K562 (cell line): Measurements from ENCODE around the gene CDCA5. TPM values are rescaled to one million over a fixed set of nuclear protein-coding genes. Genes with fewer than 3 reads are reported as not detected.

ENCODE experiments used
- ARHGAP35 ChIP-seq: fragments of 450-650 bp; IDR thresholded peaks from 2 replicates; pipeline ENCODE4 v1.6.1; 2018; ENCODE audit not compliant: partially characterized antibody
- ARID3A ChIP-seq: IDR thresholded peaks from 2 replicates; pipeline ENCODE4 v1.6.1; 2012; ENCODE audit warnings: low read depth, low read length, improper control_type of control experiment, borderline replicate concordance
- CCNT2 ChIP-seq: IDR thresholded peaks from 2 replicates; pipeline ENCODE4 v1.6.1; 2011; ENCODE audit warnings: borderline replicate concordance, low read depth, mild to moderate bottlenecking, moderate library complexity, mixed read lengths, low read length; ENCODE audit not compliant: insufficient read length; ENCODE audit errors: extremely low read depth
- CHAMP1 ChIP-seq: fragments of 450-650 bp; IDR thresholded peaks from 2 replicates; pipeline ENCODE4 v1.6.1; 2016; ENCODE audit warnings: mild to moderate bottlenecking
- CHD2 ChIP-seq: IDR thresholded peaks from 2 replicates; pipeline ENCODE4 v1.6.1; 2011; ENCODE audit warnings: low read depth, low read length
- DDX20 ChIP-seq: fragments of 450-650 bp; IDR thresholded peaks from 2 replicates; pipeline ENCODE4 v1.6.1; 2016; ENCODE audit warnings: missing genetic modification characterization, low read depth, mild to moderate bottlenecking, missing compliant biosample characterization, moderate library complexity
- HBP1 ChIP-seq: fragments of 450-650 bp; formaldehyde crosslinking; IDR thresholded peaks from 2 replicates; pipeline ENCODE4 v1.4.0; 2022; ENCODE audit warnings: missing genetic modification characterization
- JUN ChIP-seq, 2 experiments: sonication (generic) in 1 of 2; formaldehyde crosslinking in 1 of 2; IDR thresholded peaks; 2 replicates each; pipeline versions ENCODE4 v1.6.1 to v1.8.0; 2012 to 2022; ENCODE audit warnings: borderline replicate concordance in 2 of 2, mild to moderate bottlenecking in 2 of 2, improper control_type of control experiment in 1 of 2, low read depth in 1 of 2, low read length in 1 of 2, missing genetic modification reagents in 1 of 2
- OTX1 ChIP-seq: fragments of 450-650 bp; formaldehyde crosslinking; IDR thresholded peaks from 2 replicates; pipeline ENCODE4 v1.4.0; 2022; ENCODE audit warnings: mild to moderate bottlenecking
- PHF8 ChIP-seq: fragments of 200-600 bp; sonication (generic); IDR thresholded peaks from 2 replicates; pipeline ENCODE4 v1.6.1; 2012; ENCODE audit warnings: mixed run types, mild to moderate bottlenecking, inconsistent platforms, low read length, moderate library complexity, borderline replicate concordance
- RBM17 ChIP-seq: fragments of 200-400 bp; formaldehyde crosslinking; IDR thresholded peaks from 2 replicates; pipeline ENCODE4 v1.6.1; 2017; ENCODE audit warnings: low read depth, mild to moderate bottlenecking, low read length, borderline replicate concordance
- SMARCE1 ChIP-seq: fragments of 450-650 bp; IDR thresholded peaks from 2 replicates; pipeline ENCODE4 v1.7.1; 2016; ENCODE audit warnings: mild to moderate bottlenecking
- THAP12 ChIP-seq: fragments of 250-450 bp; sonication (Bioruptor Pico); IDR thresholded peaks from 2 replicates; pipeline ENCODE4 v1.9.0; 2021; ENCODE audit warnings: mild to moderate bottlenecking, inconsistent platforms
- ZFP36 ChIP-seq: fragments of 150-350 bp; IDR thresholded peaks from 2 replicates; pipeline ENCODE4 v1.6.1; 2018; ENCODE audit warnings: low read length, low read depth; ENCODE audit not compliant: partially characterized antibody
- ZNF12 ChIP-seq: sonication (generic); formaldehyde crosslinking; IDR thresholded peaks from 2 replicates; pipeline ENCODE4 v1.4.0; 2020; ENCODE audit warnings: mild to moderate bottlenecking, missing genetic modification reagents
- polyA plus RNA-seq, 8 experiments: library from polyadenylated mRNA; depleted of rRNA in 4 of 8; stranded (reverse) in 5 of 8; unstranded in 3 of 8; fragments of >200 nt; fragmentation: Nextera tagmentation in 2 of 8; fragmentation: Illumina TruSeq in 1 of 8; extraction: Ambion mirVana in 2 of 8; extraction: Trizol in 1 of 8; gene quantifications; 2 replicates each; pipeline versions ENCODE4 v1.2.1 to v1.2.3, GENCODE V29; 2011 to 2014; ENCODE audit warnings: inconsistent platforms in 1 of 8, missing spikeins in 1 of 8
- total RNA-seq, 7 experiments: library from RNA; depleted of rRNA in 6 of 7; stranded (reverse); fragments of >200 nt in 6 of 7; fragmentation: Illumina TruSeq in 2 of 7; extraction: Trizol in 2 of 7; gene quantifications; 2 replicates each; pipeline versions ENCODE4 v1.2.1 to v1.2.3, GENCODE V29; 2011 to 2021; ENCODE audit warnings: low replicate concordance in 1 of 7

The CDCA5 gene
- total and polyA plus RNA-seq, 9 of the 15 experiments (the other 6 are each of a cell fraction or from before 2014, with no cell fraction given), result 18.9 to 94.3 (median 64.6) TPM

- TF ChIP-seq ZNF12 (CRISPR knock-in tag), result no peak
- 0 out of 2 replicates have a peak, but pooled peaks have one; percentile 6 for TF ChIP-seq HBP1 (CRISPR knock-in tag)
- no peak for TF ChIP-seq OTX1 (CRISPR knock-in tag)
- TF ChIP-seq SMARCE1, result peak; percentile 15; the same call in 1 of the 2 replicates
- peak; percentile 88 for TF ChIP-seq CCNT2
- no peak for TF ChIP-seq ARID3A
- TF ChIP-seq CHAMP1, result no peak
- TF ChIP-seq PHF8, result peak; percentile 58; the same call in 1 of the 2 replicates
- TF ChIP-seq ZFP36, result peak; percentile 6
- TF ChIP-seq THAP12 (CRISPR knock-in tag), result peak; percentile 35
- TF ChIP-seq JUN (IDR thresholded peaks at IDR 0.05; ENCODE audit: borderline replicate concordance, low read depth, low read length), result peak; percentile 24; the same call in 1 of the 2 replicates
- TF ChIP-seq JUN (CRISPR knock-in tag; IDR thresholded peaks at IDR 0.05; ENCODE audit: borderline replicate concordance), result no peak
- no peak for TF ChIP-seq RBM17
- no peak for TF ChIP-seq ARHGAP35
- peak; percentile 33; the same call in 1 of the 2 replicates for TF ChIP-seq CHD2
- TF ChIP-seq DDX20 (tag), result no peak
These were observed 28.9 kb upstream of the CDCA5 start (continued) for GRCh38 chr11:65112546-65113360.
